ENCODE results near the gene ACACA. TPM values are rescaled to one million over a fixed set of nuclear protein-coding genes. Genes with fewer than 3 reads are reported as not detected.
"Not testable (repeated sequence)": the region's sequence is repeated elsewhere in the genome, so short reads cannot be mapped to it uniquely, and the experiment has no call there.

Gene ACACA
- total RNA-seq, 1 donor from 2014 or later, result 41.2 TPM

DNA sequence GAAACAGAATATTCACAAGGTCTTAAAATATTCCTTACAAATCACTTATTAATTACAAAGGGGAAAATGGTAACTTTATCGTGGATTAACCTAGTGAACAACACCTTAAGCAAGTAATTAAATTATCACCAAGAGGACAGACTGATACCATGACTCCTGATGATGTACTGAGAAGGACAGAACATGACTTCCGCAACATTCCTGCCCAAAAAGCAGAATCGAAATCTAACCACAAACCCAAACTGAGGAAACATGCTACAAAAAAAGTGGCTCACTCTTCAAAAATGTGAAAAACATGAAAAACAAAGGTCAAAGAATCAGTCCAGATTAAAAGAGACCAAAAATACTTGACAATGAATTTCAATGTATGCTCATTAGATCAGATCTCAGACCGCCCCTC lies 306.4 kb downstream of the ACACA start:
- DNase-seq (ENCODE audit: low read depth in 2 of 2), result no peak

DNA sequence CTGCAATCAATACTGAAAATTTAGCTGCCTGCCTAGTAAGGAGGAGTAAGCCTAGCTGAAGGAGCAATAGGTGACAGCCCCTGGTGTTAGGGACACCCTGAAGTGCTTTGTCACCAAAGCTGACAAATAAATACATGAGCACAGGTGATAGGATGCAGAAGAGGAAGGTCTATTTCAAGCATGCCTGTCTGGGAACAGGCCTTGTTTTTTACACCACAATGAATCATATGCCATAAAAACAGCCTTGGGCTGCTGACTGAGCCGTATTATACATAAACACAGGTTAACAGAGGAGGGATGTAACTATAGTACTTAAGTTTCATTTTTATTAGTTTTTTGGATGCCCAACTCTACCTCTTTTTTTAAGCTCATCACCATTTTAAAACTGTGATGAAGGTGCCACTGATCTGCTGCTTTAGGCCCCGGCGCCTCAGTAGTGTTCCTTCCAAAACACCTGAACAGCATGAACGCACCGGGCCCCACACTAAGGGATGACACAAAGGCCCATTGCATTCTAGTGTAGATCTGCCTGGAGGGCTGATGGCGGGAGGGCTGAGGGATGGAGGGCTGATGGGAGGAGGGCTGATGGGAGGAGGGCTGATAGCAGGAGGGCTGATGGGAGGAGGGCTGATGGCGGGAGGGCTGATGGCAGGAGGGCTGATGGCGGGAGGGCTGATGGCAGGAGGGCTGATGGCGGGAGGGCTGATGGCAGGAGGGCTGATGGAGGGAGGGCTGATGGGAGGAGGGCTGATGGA lies 307.5 kb downstream of the ACACA start:
- DNase-seq (ENCODE audit: low read depth in 2 of 2), result no peak

DNA sequence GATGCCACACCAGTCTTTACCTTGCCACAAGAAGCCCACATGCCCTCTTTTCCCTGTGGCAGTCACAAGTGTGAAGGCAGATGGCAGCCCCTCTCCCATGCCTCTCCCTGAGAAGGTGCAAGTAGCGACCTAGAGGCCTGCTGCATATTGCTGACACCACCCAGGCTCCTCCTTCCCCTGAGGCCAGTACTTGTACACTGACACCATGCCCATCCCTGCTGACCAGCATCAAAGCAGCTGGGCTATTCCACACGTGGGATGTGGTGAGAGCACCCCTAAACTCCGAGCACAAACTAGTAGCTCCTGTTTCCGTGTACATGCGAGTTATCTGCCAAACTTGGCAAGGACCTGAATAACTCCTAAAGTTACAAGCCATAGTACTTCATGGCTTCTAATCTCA lies 308.5 kb downstream of the ACACA start:
- no peak for DNase-seq (ENCODE audit: low read depth in 2 of 2)

DNA sequence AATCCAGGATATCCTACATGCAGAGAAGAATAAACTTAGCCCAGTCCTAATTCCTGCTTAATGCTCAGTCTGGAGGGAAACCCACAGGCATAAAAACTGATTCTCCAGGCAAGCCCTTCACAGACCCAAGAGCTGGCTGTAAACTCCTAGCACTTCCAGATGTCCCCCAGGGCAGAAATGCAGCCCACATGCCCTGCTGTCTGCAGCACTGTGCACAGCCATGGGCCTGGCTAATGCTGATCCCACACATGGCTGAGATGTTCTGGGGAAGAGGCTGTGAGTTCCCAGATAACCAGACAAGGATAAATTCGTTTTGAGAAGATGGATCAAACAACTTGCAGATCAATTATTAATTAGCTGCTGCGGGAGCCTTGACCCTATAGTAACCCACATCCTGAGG lies 309.5 kb downstream of the ACACA start:
- no peak for DNase-seq (ENCODE audit: low read depth in 2 of 2)

GRCh38 chr17:37096071-37096470 lies 310.6 kb downstream of the ACACA start:
- no peak for DNase-seq (ENCODE audit: low read depth in 2 of 2)

GRCh38 chr17:37094391-37094790 lies 312.2 kb downstream of the ACACA start:
- DNase-seq (ENCODE audit: low read depth in 2 of 2), result no peak

- DNase-seq (ENCODE audit: low read depth in 2 of 2), result no peak
Observed at GRCh38 chr17:37092701-37093100, 313.9 kb downstream of the ACACA start.

- no peak for DNase-seq (ENCODE audit: low read depth in 2 of 2)
Observed at GRCh38 chr17:37092071-37092470, 314.6 kb downstream of the ACACA start.

DNA sequence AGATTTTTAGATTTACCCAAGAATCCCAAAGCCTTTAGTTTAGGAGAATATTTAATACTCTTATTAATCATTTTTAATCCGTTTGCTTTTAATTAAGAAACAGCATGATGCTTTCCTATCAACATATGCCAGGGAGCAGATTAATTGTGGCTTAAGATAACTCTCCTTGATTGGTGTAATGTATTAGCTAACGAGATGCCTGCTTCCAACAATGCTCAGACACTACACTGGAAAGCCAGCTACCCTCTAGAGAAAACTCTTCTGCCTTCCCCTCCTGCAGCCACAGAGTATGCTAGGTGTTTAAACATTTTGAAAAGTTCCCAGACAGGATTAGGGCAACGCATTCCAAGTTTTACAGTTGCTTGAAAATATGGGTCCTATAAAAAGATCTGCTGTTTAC lies 315.7 kb downstream of the ACACA start:
- no peak for DNase-seq (ENCODE audit: low read depth in 2 of 2)

GRCh38 chr17:37089956-37090355 lies 316.7 kb downstream of the ACACA start:
- peak in 1 of 2 donors; percentile 73 for DNase-seq (ENCODE audit: low read depth in 2 of 2)

DNA sequence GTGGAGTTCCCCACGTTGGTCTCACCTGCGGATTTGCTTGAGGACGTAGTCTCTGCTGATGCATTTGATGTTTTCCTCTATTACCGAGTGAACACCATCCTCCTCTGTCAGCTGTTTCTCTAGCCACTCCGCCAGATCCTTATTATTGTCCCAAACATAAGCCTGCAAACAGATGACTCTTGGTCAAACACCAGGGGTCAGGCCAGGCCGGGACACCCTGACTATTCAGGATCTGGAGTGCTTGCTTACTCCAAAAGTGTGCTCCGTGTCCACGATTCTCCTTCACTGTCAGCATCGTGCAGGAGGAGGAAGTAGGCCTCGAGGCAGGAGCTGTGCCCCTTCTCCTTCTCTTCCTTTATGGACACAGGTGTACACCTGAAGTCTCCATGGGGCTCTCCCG lies 317.7 kb downstream of the ACACA start:
- no peak for DNase-seq (ENCODE audit: low read depth in 2 of 2)

DNA sequence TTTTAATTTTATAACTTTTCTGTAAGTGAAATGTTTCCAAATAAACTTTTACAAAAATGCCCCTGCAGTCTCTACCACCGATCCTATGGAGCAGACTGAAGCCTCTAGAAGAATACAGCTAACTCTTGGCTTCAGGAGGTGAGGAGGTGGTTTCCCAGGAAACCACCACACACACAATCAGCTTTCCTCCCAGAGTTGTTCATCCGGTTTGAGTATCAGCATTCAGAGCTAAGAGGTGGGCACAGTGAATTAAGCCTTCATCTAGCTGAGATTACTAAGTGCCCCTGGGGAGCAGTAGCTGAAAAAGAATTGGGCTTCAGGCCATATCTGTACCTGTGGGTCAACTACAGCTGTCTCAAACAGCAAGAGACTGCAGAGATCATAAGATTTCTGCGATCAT lies 318.2 kb downstream of the ACACA start:
- peak in 1 of 2 donors; percentile 42 for DNase-seq (ENCODE audit: low read depth in 2 of 2)

GRCh38 chr17:37087683-37088082 lies 319.0 kb downstream of the ACACA start:
- DNase-seq (ENCODE audit: low read depth in 2 of 2), result no peak

GRCh38 chr17:37086948-37087347 lies 319.7 kb downstream of the ACACA start:
- no peak for DNase-seq (ENCODE audit: low read depth in 2 of 2)

- DNase-seq (ENCODE audit: low read depth in 2 of 2), result no peak
Observed at GRCh38 chr17:37086334-37086733, 320.3 kb downstream of the ACACA start.

GRCh38 chr17:37084372-37084771 lies 322.3 kb downstream of the ACACA start:
- no peak for DNase-seq (ENCODE audit: low read depth in 2 of 2)

DNA sequence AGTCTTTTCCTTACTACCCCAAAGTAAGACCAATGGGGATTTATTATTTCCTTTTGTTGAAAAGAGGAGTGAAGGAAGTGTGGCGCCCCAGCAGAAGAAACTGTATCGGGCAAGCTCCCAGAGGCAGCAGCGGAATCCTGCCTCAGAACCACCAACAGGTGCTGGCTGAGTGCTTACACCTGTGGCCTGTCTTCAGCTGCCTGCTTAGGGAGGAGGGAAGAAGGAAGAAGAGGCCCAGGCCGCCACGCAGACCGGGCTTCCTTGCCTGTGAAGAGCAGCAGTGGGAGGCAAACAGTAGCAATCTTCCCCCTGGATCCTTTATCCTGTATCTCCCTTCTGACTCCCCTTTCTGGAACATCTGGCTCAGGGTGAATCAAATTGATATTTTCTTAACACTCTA lies 323.2 kb downstream of the ACACA start:
- no peak for DNase-seq (ENCODE audit: low read depth in 2 of 2)

GRCh38 chr17:37082985-37083384 lies 323.7 kb downstream of the ACACA start:
- DNase-seq (ENCODE audit: low read depth in 2 of 2), result no peak

DNA sequence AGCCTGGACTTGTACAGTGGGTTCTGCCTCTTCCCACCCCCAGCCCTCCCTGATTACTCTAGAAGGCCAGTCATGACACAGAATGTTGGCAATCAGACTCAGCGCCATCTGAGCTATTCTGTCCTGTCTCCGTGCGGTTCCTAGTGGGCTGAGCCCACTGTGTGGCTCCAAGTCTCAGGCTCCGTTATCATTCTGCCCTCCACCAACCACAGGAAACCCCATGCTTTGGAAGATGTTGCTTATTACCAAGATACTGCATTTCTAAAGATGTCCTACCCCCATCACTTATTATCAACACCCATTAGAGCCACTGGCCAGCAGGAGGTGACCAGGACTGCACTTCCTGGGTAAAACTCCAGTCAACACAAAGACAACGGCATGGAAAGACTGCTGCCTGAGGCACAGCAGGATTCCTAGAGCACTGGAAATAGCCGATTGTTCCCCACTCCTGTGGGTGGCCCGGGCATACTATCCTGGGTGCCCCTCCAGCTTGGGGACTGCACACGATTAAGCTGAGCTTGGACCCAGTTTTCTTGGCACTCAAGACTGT lies 324.2 kb downstream of the ACACA start:
- no peak for DNase-seq (ENCODE audit: low read depth in 2 of 2)

- peak in 1 of 2 donors; percentile 22 for DNase-seq (ENCODE audit: low read depth in 2 of 2)
Observed at GRCh38 chr17:37081287-37081686, 325.3 kb downstream of the ACACA start.

DNA sequence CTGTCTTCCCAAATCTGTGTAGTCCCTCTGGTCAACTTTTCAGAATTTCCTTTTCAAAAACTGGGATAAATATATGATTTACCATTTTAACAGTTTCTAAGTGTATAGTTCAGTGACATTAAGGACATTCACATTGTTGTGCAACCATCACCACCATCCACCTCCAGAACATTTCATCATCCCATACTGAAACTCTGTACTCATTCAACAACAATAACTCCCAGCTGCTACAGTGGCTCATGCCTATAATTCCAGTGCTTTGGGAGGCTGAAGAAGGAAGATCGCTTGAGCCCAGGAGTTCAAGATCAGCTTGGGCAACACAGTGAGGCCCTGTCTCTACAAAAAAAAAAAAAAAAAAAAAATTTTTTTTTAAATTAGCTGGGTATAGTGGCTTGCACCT lies 326.9 kb downstream of the ACACA start:
- no peak for DNase-seq (ENCODE audit: low read depth in 2 of 2)

GRCh38 chr17:37079065-37079708 lies 327.4 kb downstream of the ACACA start:
- DNase-seq (ENCODE audit: low read depth in 2 of 2), result no peak

GRCh38 chr17:37073464-37073863 lies 333.2 kb downstream of the ACACA start:
- not testable (repeated sequence) for DNase-seq (ENCODE audit: low read depth in 2 of 2)

All from dermis microvascular lymphatic vessel endothelial cell (primary cell).